Measurements from ENCODE around the gene TMEM208.
A peak's percentile ranks its signal among the peaks of the same experiment; 100 is the strongest.

TMEM208 gene

GRCh38 chr16:67245674-67246080 lies 18.7 kb downstream of the TMEM208 start:
- DNase-seq = no peak
- in situ Hi-C loops (cut with MboI; ENCODE audit: low pct_unique_long_range_greater_than_20kb, low sequenced_read_pairs) = no loop called here

DNA sequence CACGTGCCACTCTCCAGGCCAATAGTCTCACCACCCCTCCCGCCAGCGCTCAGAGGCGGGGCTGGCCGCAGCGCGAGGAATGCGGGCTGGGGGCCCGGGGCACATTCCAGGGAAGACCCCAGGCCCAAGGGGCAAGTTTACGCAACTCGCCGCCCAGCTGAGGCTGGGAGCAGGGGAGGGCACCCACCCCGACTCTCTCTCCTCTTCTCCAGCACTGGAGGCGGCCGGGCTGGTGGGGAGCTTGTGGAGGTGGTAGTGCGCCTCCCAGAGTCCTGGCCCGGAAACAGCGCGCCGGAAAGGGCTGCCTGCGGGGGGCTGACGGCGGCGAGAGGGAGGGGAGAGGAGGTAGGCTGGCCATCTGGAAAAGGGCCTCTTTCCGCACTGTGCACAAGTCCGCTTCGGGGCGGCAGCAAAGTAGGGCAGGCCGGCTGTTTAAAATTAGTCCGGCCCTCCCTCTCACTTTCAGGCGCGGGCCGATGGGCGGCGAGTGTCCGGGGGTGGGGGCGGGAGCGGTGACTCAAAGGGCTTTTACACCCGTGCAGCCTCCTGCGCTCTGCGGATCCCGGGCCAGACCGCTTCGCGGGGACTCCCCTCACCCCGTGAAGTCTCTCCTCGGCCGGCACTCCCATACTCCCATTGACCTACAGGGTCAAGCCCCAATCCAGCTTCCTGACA lies 19.3 kb downstream of the TMEM208 start:
- peak; percentile 90 for DNase-seq
- in situ Hi-C loops (cut with MboI; ENCODE audit: low pct_unique_long_range_greater_than_20kb, low sequenced_read_pairs) = no loop called here

DNA sequence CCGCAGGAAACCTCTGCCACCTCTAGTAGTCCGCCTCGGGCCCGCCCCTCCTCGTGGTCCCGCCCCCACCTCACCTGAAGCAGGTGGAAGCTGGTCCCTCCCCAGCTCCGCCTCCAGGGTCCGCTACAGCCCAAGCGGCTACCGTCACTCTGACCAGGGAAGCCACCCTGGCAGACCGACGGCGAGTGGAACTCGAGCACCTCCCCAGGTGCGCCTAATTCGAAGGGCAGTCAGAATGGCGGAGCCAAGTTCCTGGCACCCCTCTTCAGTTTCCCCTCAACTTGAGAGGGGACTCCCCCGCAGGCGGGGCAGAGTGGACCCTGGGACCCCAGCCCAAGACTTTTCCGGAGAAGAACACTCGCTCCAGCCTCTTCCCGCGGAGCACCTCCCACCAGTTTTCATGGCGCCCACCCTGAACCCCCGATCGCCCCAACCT lies 19.8 kb downstream of the TMEM208 start:
- no peak for DNase-seq
- in situ Hi-C loops (cut with MboI; ENCODE audit: low pct_unique_long_range_greater_than_20kb, low sequenced_read_pairs) = no loop called here

- in situ Hi-C loops (cut with MboI; ENCODE audit: low pct_unique_long_range_greater_than_20kb, low sequenced_read_pairs) = no loop called here
- peak; percentile 92 for DNase-seq
Measured at GRCh38 chr16:67247192-67248072, 20.5 kb downstream of the TMEM208 start, which contains the start of gene FHOD1. TSS of gene FHOD1 (minus strand) at chr16:67247481. CDS start at chr16:67247410, 71 bp downstream.

DNA sequence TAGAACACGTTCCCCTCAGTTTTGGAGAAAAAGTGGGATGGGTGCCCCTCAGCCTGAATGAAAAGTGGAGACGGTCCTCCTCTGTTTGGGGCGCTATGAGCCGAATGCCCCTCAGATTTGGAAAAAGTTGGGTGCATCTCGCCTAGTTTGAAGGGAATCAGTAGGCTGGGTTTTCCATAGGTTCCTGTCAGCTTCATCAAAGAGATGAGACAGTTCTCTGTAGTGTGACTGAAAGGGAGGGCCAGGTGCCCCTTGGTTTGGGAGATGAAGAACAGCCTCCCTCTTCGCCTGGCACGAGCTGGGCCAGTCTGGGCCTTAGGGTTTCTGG lies 21.1 kb downstream of the TMEM208 start:
- in situ Hi-C loops (cut with MboI; ENCODE audit: low pct_unique_long_range_greater_than_20kb, low sequenced_read_pairs) = no loop called here
- no peak for DNase-seq

DNA sequence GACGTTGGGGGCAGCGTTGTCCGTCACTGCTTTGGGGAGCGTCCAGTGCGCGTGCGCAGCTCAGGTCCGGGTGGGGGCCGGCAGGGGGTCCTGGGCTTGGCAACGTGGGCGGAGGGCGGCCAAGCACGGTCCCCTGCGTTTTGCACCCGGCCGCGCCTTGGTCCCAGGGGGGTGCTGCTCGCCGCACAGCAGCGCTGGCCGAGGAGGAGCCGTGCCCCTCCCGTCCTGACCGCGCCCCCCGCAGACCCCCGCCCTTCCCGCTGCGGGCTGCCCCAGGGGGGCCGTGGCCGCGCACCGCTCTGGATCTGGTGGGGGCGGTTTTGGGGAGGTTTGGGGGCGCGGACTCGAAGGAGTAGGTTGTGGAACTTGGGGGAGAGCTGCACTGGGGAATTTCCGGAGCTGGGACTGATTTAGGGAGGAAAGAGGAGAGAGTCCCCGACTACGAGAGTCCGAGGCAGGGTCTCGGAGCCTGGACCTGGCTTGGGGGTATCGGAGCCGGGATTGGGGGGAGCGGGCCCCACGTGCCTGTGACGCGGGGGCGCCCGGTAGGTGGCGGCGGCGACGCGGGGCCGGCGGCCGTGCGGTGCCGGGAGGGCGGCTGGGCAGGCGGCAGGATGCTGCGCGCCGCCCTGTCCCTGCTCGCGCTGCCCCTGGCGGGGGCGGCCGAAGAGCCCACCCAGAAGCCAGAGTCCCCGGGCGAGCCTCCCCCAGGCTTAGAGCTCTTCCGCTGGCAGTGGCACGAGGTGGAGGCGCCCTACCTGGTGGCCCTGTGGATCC lies 21.7 kb downstream of the TMEM208 start, which contains the start of gene SLC9A5:
TSS of gene SLC9A5 (plus strand) at position 579 of the 777 bp plus-strand sequence. CDS start at position 615, 36 bp downstream.
- in situ Hi-C loops (cut with MboI; ENCODE audit: low pct_unique_long_range_greater_than_20kb, low sequenced_read_pairs) = no loop called here
- DNase-seq = no peak

DNA sequence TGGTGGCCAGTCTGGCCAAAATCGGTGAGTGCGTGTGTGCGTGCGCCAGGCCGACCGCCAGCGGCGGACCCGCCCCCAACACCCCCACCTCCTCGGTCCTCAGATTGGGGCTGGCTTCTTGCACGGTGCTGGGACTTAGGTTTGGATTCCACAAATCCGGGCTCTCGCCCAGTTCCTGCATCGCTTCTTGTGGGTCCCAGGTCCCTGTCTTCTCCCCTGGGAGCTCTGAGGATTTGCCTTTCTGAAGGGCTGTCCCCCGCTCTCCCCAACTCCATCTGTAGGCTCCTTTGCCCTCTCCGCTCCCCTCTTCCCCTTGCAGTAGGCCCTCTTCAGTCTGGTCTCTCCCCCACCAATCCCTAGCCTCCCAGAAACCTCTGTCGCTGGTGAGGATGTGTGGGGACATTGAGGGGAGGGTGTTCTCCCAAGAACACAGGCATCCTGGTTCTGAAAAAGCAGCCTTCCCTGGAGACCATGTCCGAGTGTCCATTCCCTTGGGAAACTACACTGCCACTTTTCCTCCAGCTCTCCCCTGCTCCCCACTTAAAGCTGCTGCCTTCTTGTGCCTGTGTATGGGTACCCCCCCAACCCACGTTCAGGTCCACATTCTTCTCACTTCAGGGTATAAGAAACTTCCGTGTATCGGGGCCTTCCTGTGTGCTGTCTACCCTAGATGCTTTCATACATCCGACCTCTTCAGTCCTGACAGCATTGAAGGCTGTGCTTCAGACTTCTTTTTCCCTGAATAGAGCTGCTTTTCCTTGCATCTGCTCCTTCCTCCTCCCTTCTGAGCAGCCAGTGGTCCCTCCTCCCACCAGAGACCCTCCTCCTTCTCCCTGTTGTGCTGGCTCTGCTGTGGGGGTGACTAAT lies 22.5 kb downstream of the TMEM208 start:
- DNase-seq = no peak
- in situ Hi-C loops (cut with MboI; ENCODE audit: low pct_unique_long_range_greater_than_20kb, low sequenced_read_pairs) = no loop called here

DNA sequence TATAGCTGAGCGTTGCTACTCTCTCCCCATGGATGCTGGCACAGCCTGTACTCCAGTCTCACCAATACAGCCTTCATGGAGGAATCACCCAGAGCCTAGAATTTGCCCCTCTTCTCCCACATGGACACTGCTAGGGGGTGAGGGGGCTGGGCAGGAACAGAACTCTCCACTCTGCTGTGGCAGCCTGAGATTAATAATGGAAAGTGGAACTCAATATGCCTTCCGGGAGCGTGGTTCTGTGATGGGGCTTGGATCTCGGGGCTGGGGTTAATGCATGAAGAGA lies 23.1 kb downstream of the TMEM208 start:
- in situ Hi-C loops (cut with MboI; ENCODE audit: low pct_unique_long_range_greater_than_20kb, low sequenced_read_pairs) = no loop called here
- DNase-seq = no peak

DNA sequence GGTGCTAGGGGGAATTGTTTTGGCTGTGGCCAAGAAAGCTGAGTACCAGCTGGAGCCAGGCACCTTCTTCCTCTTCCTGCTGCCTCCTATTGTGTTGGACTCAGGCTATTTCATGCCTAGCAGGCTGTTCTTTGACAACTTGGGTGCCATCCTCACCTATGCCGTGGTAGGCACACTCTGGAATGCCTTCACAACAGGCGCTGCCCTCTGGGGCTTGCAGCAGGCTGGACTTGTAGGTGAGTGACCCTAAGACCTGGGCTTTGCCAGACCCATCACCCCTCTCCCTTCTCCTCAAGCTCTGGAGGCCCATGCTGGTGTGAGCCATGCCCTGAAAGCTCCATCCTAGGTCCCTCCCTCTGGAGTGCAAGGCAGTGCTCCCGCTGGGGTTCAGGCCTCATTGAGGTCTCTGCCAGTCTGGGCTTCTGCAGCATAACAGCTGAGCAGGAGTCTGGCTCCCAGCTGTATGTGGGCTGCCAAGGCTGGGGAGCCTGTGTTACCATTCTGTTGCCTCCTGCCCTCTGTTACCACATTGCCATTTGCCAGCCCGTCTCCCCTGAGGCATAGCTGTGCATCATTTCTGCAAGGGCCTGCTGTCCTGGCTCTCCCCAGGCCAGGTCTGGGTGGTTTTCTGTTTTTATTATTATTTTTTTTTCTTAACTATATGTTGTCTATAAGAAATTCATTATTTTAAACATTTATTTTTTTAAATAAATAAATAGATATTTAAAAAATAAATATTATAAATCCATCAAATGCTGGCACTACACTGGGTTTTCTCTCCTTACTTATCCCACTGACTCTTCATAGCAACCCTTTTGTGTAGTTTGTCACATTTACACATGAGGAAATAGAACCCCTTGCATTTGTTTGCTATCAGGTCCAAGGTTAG lies 25.9 kb downstream of the TMEM208 start:
- in situ Hi-C loops (cut with MboI; ENCODE audit: low pct_unique_long_range_greater_than_20kb, low sequenced_read_pairs) = no loop called here

DNA sequence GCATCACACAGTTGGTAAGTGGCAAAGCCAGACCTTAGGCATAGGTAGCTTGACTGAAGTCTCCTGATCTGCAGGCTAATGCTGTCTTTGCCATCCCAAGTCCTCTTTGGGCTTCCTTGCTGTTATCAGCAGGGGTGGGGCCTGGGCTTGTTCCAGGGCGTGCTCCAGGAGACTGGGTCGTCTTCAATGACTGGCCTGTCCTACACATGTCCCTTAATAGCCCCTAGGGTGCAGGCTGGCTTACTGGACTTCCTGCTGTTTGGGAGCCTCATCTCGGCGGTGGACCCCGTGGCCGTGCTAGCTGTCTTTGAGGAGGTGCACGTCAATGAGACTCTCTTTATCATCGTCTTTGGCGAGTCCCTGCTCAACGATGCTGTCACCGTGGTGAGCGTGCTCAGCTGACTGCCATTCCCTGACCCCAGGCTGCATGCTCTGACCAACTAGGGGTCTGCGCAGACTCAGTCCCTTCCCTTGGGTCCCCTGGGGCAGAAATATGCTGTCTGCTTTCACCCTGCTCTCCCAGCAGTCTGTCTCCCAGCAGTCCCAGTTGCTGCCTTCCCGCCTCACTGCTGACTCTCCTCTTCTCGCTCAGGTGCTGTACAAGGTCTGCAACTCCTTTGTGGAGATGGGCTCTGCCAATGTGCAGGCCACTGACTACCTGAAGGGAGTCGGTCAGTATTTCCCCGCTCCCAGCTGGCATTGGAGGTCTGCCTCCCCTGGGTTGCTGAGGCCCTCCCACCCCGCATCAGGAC lies 28.0 kb downstream of the TMEM208 start:
- in situ Hi-C loops (cut with MboI; ENCODE audit: low pct_unique_long_range_greater_than_20kb, low sequenced_read_pairs) = no loop called here
- no peak for DNase-seq

More for the DNA sequence above, 25.9 kb downstream of the TMEM208 start:
- no peak for DNase-seq

DNA sequence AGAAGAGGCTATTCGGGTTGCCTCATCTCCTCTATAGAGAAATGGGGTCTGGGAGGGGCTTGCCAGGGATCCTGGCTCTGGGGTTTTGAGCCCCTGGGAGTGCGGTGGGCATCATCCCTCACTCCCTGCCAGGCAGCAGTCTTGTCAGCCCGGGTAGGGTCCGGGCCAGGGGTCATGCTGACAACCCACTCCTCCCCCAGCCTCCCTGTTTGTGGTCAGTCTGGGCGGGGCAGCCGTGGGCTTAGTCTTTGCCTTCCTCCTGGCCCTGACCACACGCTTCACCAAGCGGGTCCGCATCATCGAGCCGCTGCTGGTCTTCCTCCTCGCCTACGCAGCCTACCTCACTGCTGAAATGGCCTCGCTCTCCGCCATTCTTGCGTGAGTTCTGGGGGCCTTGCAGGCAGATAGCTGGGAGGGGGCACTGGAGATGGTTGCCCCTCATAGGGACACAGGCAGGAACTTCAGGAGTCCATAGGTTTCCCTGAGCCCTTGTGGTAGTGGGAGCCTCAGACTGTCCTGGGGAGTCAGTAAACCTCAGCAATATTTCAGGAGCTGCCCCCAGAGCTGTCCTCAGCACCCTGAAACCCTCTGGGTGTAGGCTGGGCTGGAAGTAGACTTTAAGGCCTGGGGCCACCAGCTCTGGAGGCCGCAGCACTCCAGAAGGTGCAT lies 28.8 kb downstream of the TMEM208 start:
- no peak for DNase-seq
- in situ Hi-C loops (cut with MboI; ENCODE audit: low pct_unique_long_range_greater_than_20kb, low sequenced_read_pairs) = no loop called here

DNA sequence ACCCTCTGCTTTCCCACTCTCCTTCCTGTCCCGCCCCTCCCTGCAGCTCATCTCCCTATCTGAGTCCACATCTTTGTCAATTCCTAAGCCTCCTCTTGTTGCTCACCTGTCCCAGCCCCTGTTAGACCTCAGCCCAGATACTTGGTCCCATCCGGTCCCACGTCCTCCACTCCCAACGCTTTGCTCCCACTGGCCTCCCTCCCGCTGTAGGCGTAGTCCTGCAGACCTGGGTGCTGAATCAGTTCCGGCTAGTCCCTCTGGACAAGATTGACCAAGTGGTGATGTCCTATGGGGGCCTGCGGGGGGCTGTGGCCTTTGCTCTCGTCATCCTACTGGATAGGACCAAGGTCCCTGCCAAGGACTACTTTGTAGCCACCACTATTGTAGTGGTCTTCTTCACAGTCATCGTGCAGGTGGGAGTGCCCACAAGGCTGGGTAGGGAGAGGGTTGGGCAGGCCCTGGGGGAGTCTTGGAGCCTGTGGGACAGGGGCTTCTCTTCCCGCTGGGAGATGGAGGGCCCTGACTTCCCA lies 29.8 kb downstream of the TMEM208 start:
- no peak for DNase-seq
- in situ Hi-C loops (cut with MboI; ENCODE audit: low pct_unique_long_range_greater_than_20kb, low sequenced_read_pairs) = no loop called here

DNA sequence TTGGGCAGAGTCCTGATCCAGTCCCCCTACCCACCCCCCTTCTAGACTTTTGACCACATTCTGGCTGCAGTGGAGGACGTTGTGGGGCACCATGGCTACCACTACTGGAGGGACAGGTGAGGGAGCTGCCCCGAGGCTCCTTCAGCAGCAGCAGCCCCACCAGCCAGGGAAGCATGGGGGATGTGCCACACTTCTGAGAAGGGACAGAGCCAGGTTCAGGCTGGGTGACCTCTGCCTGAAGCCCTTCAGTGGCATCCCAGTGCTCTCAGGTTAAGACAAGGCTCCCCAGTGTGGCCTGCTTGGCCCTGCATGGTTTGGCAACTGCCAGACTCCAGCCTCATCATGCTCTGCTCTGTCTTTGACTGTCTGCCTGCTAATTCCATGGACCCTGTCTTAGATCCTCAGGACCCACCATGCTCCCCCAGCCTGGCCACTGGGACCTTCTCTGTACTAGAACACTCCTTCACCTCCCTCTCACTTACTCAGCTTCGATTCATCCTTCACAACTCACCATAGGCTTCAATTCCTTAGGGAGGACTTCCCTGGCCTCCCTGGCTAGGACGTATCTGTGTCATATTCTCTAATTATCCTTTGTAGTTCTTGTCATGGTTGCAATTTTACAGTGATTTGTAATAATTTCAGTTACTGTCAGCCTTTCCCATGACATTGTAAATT lies 30.7 kb downstream of the TMEM208 start:
- in situ Hi-C loops (cut with MboI; ENCODE audit: low pct_unique_long_range_greater_than_20kb, low sequenced_read_pairs) = no loop called here
- DNase-seq = no peak

DNA sequence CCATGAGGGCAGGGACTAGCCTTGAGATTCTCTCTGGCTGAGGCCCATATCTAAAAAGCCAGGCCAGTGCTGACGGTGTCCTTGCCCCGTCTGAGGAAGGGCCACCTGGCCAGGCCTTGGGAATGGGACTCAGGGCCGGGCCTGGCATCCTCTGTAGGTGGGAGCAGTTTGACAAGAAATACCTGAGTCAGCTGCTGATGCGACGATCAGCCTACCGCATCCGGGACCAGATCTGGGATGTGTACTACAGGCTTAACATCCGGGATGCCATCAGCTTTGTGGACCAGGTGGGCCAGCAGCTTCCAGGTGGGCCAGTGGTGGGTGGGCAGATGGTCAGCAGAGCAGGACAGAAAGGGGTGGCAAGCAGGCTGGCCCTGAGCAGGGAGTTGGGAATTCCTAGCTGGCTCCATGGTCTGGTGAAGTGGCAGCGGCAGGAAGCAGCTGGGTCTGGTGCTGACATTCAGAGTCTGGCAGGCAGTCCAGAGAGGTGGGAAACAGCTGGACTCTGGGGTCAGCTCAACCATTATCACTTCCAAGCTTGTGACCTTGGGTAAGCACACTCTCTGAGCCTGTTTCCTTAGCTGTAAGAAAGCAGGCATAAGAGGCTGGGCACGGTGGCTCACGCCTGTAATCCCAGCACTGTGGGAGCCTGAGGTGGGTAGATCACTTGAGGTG lies 31.4 kb downstream of the TMEM208 start:
- in situ Hi-C loops (cut with MboI; ENCODE audit: low pct_unique_long_range_greater_than_20kb, low sequenced_read_pairs) = no loop called here
- no peak for DNase-seq

DNA sequence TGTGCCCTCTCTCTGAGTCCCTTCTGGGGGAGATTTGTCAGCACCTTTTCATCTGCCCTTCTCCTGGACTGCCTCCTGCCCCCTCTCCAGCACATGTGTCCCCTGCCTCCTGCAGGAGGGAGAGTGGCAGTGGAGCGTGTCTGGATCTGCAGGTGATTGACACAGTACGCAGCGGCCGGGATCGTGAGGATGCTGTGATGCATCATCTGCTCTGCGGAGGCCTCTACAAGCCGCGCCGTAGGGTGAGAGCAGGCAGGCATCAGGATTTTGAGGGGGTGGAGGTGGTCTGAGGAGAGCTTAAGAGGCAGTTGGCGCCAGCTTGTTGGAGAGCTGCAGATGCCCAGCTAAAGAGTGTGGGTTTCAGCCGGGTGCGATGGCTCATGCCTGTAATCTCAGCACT lies 32.8 kb downstream of the TMEM208 start:
- in situ Hi-C loops (cut with MboI; ENCODE audit: low pct_unique_long_range_greater_than_20kb, low sequenced_read_pairs) = no loop called here
- no peak for DNase-seq

Measured in KBM-7 (cell line).